SKM-1 (cell line): Measurements from ENCODE around the gene RINL.

Experiments used
- DNase-seq: peaks from one replicate; lab custom pipeline; 2025; ENCODE audit not compliant: unreplicated experiment; lab: John Stamatoyannopoulos, UW

The RINL gene

GRCh38 chr19:38849860-38850435, 28.1 kb downstream of the RINL start, which contains the start of gene HNRNPL:
Gene HNRNPL (minus strand): TSS chr19:38849986. CDS start chr19:38849966, 20 bp downstream.
- DNase-seq, result peak; percentile 100

GRCh38 chr19:38849147-38849859, 28.8 kb downstream of the RINL start:
- peak; percentile 97 for DNase-seq

- DNase-seq, result no peak
Observed at GRCh38 chr19:38848299-38849146, 29.6 kb downstream of the RINL start.

- DNase-seq, result no peak
Observed at GRCh38 chr19:38846097-38846496, 32.0 kb downstream of the RINL start.

GRCh38 chr19:38845374-38846024, 32.6 kb downstream of the RINL start:
- DNase-seq, result no peak

GRCh38 chr19:38844093-38844686, 33.9 kb downstream of the RINL start:
- DNase-seq, result no peak

GRCh38 chr19:38843175-38843758, 34.8 kb downstream of the RINL start:
- DNase-seq, result no peak

- DNase-seq, result no peak
Observed at GRCh38 chr19:38842439-38843174, 35.5 kb downstream of the RINL start.

- DNase-seq, result no peak
Observed at GRCh38 chr19:38841787-38842438, 36.2 kb downstream of the RINL start.

GRCh38 chr19:38841180-38841766, 36.8 kb downstream of the RINL start:
- no peak for DNase-seq

GRCh38 chr19:38840583-38840968, 37.5 kb downstream of the RINL start:
- no peak for DNase-seq

- no peak for DNase-seq
Observed at GRCh38 chr19:38839816-38840582, 38.1 kb downstream of the RINL start.

GRCh38 chr19:38838986-38839761, 38.9 kb downstream of the RINL start:
- DNase-seq, result no peak

- DNase-seq, result no peak
Observed at GRCh38 chr19:38838208-38838985, 39.7 kb downstream of the RINL start.

- DNase-seq, result no peak
Observed at GRCh38 chr19:38837656-38838121, 40.4 kb downstream of the RINL start.

- no peak for DNase-seq
Observed at GRCh38 chr19:38836983-38837626, 41.0 kb downstream of the RINL start.
